ENCODE measurements around the gene ADH1C.
A peak's percentile ranks its signal among the peaks of the same experiment; 100 is the strongest.

The ADH1C gene

DNA sequence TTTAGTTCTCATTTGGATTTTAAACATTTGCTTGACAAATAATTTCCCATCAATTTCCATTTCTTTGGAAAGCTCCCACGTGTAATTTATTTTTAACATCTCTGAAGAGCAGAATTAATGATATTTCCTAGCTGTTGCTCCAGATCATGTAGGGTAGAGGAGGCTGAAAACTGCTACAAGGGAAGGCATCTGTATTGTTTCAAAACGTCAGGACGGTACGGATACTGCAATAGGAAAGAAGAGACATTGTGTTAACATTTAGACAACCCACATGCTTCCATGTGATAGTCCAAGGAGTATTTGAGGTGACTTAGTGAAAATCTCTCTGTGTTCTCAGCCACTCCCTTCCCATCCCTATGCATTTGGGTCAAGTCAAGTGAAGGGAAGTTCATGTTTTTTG, 16.0 kb downstream of the ADH1C start:
- TF ChIP-seq, protein P1, sequence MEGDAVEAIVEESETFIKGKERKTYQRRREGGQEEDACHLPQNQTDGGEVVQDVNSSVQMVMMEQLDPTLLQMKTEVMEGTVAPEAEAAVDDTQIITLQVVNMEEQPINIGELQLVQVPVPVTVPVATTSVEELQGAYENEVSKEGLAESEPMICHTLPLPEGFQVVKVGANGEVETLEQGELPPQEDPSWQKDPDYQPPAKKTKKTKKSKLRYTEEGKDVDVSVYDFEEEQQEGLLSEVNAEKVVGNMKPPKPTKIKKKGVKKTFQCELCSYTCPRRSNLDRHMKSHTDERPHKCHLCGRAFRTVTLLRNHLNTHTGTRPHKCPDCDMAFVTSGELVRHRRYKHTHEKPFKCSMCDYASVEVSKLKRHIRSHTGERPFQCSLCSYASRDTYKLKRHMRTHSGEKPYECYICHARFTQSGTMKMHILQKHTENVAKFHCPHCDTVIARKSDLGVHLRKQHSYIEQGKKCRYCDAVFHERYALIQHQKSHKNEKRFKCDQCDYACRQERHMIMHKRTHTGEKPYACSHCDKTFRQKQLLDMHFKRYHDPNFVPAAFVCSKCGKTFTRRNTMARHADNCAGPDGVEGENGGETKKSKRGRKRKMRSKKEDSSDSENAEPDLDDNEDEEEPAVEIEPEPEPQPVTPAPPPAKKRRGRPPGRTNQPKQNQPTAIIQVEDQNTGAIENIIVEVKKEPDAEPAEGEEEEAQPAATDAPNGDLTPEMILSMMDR (conservative IDR thresholded peaks at IDR 0.05; ENCODE audit: low read depth, low read length), result no peak
- no peak overlapping the region for H3K4me3 ChIP-seq (ENCODE audit: low read depth, low read length)
- DNase-seq (ENCODE audit: low read depth), result no peak

- no peak overlapping the region for H3K4me3 ChIP-seq (ENCODE audit: low read depth, low read length)
- no peak for DNase-seq (ENCODE audit: low read depth)
- TF ChIP-seq, protein P1 (conservative IDR thresholded peaks at IDR 0.05; ENCODE audit: low read depth, low read length), result no peak
These were observed 17.7 kb downstream of the ADH1C start for GRCh38 chr4:99334880-99335279.

DNA sequence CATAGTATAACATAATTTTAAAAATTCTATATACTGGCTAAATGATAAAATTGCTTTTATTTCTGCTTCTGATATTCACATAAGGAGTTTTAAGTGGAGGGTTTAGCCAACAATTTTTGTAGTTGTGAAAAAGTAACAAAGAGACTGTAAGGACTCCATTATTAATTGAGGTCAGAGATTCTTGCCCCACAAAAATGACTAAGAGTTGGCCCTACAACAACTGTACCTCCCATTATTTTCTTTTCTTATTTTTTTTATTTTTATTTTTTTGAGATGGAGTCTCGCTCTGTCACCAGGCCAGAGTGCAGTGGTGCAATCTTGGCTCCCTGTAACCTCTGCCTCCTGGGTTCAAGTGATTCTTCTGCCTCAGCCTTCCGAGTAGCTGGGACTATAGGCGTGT, 21.9 kb downstream of the ADH1C start:
- TF ChIP-seq, protein P1 (conservative IDR thresholded peaks at IDR 0.05; ENCODE audit: low read depth, low read length), result no peak
- no peak overlapping the region for H3K4me3 ChIP-seq (ENCODE audit: low read depth, low read length)
- no peak for DNase-seq (ENCODE audit: low read depth)

- TF ChIP-seq, protein P1 (conservative IDR thresholded peaks at IDR 0.05; ENCODE audit: low read depth, low read length), result no peak
- H3K4me3 ChIP-seq (ENCODE audit: low read depth, low read length), result no peak overlapping the region
- no peak for DNase-seq (ENCODE audit: low read depth)
These were observed 22.7 kb downstream of the ADH1C start for GRCh38 chr4:99329876-99330275.

DNA sequence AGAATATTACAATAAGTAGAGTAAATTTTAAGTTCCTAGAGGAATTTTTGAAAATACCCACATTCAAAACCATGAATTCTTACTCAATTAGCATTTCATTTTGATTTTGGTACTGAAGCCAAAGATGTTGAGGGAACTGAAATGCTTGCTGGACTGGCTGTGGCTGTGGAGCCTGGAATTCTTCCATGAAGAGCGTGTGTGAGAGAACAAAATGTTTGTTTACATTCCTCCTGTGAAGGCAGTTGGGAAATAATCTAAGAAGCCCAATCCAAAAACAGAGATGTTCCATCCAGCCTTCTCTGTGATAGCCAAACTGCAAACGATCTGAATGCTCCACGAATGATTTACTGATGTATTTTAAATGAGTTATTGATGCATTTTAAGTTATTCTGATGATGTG, 27.6 kb downstream of the ADH1C start:
- TF ChIP-seq, protein P1 (conservative IDR thresholded peaks at IDR 0.05; ENCODE audit: low read depth, low read length), result no peak
- peak; percentile 95 for DNase-seq (ENCODE audit: low read depth)
- no peak overlapping the region for H3K4me3 ChIP-seq (ENCODE audit: low read depth, low read length)

GRCh38 chr4:99324361-99324760, 28.2 kb downstream of the ADH1C start:
- TF ChIP-seq, protein P1 (conservative IDR thresholded peaks at IDR 0.05; ENCODE audit: low read depth, low read length), result no peak

DNA sequence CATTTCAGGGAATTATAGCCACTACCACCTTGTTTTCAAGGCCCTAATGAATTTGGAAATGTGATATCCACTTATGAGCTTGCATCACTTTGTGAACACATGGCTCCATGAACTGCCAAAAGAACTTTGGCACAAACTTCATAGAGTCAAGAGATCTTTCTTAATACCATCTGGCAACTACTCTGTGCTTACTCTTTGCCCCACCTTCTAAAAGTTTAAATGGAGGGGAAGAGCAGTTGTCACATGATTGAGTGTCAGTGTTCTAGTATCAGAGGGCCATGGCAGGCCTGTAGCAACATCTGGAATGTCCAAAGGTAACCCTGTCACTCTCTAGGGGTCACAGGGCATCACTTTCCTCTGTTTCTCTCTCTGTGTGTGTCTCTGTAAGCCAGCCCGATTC, 28.8 kb downstream of the ADH1C start:
- H3K4me3 ChIP-seq (ENCODE audit: low read depth, low read length), result no peak overlapping the region
- DNase-seq (ENCODE audit: low read depth), result peak; percentile 89
- TF ChIP-seq, protein P1 (conservative IDR thresholded peaks at IDR 0.05; ENCODE audit: low read depth, low read length), result no peak

More at GRCh38 chr4:99324361-99324760, 28.2 kb downstream of the ADH1C start:
- H3K4me3 ChIP-seq (ENCODE audit: low read depth, low read length), result no peak overlapping the region
- DNase-seq (ENCODE audit: low read depth), result peak; percentile 19

Data from choroid plexus epithelial cell (primary cell).